NCI-H1417 (cell line): ENCODE results near the gene PRLR.

Experiments
- DNase-seq, 3 experiments: peaks; one replicate each; lab custom pipeline; 2025; lab: John Stamatoyannopoulos, UW

The PRLR gene

DNA sequence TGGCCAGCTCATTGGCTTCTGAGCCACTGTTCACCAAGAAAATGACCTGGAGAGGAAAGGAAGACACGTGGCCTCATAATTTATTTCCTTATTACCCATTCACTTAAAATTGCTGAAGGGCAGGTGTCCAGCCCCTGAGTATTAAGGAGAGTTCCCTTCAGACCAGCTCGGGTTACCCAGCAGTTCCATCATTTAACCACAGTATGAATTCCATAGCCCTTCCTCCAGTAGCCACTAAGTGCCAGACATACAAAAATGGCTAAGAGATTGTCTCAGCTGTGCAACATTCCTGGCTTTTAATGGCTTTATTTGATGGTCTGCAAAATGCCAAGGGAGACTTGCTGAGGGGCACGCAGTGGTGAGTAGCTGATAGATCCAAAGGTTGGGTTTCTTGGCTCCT is 195.0 kb downstream of the PRLR start:
- DNase-seq = no peak

DNA sequence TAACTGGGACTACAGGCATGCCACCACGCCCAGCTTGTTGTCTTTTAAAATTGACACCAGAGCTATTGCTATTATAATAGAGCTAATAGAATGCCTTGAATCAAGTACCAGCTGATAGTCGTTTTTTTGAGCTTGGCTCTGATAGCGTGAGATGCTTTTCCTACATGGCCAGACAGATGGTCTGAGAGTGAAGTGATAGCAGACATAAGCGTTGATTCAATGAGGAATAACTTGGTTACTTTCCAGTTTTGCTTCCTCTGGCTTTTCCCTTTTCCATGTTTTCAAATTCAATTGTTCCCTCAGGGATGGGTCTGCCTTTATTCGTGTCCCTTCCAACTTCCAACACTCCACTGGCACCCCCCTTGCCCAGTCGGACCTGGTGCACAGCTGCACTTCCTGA is 197.9 kb downstream of the PRLR start:
- DNase-seq = no peak

DNA sequence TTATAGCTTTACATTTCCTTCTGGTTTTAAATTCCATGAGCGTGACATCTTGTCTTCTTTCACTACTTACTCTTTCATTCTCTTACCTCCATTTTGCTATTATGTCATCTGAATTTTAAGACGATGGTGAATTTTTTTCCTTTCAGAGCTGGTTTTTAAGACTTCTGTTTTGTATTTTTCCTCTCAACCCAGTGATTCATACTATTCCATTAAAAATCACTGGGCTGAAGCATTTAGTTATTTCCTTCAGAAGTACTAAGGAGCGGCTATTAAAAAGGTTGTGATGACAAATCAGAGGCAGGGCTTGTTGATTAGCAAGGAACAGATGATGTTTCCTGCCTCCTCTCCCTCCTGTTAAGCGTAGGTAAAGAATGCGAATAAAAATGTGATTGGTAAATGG is 199.0 kb downstream of the PRLR start:
- no peak for DNase-seq

DNA sequence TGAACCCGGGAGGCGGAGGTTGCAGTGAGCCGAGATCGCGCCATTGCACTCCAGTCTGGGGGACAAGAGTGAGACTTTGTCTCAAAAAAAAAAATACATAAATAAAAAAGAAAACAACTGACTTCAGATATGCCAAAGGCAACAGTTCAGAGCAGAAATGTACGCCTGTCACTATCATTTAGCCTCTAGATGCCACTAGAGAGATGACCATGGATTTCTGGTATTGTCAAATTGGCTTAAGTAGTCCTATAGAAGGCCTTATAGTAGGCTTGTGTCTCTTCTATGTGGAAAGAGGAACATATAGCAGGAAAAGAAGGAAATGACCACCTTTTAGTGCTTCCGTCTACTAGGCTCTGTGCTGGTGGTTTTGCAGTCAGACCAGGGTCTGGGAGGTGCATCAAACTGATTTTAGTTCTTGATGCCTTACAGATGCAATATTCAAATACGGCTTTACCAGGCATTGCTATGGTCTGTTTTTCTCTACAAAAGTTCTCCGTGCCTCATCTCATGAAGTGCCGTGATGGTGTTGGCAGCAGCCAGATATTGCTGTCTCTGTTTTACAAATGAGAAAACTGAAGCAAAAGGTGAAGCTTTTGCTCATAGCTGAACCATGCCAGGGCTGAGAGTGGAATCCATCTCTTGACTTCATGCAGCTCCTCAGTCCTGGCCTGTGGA is 199.7 kb downstream of the PRLR start:
- no peak for DNase-seq

DNA sequence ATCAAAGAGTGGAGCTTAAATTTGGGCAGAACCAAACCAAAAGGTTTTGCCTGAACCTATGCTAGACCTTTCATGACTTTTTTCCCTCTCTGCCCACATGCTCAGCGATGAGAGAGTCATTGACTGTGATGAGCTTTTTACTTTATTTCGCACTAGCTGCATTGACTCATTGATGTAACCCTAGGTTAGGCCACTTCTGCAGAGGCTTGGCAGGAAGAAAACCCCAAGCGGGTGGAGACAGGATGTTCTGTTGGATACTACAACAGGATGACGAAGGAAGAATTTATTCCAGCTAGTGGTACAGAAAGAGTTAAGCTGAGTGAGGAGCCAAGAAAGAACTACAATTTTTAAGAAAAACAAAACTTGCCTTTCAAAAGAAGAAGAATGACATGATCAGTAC is 201.0 kb downstream of the PRLR start:
- DNase-seq = no peak

DNA sequence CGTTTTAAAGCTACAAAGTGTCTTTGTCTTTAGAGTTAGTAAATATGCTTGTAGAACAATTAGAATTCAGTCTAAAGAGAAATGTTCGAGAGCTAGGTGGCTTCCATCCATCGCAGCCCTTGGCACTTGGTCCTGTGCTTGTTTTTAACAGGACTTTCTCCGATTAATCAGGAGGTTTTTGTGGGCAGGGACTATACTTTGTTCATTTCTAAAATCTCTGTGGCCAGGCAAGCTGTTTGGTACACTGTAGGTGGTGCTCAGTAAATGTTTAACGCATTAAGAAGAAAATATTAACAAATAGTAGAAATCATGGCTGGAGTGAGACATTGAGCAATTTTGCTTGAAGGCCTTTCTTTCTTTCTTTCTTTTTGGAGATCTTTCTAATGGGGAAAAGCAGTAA is 203.3 kb downstream of the PRLR start:
- no peak for DNase-seq

DNA sequence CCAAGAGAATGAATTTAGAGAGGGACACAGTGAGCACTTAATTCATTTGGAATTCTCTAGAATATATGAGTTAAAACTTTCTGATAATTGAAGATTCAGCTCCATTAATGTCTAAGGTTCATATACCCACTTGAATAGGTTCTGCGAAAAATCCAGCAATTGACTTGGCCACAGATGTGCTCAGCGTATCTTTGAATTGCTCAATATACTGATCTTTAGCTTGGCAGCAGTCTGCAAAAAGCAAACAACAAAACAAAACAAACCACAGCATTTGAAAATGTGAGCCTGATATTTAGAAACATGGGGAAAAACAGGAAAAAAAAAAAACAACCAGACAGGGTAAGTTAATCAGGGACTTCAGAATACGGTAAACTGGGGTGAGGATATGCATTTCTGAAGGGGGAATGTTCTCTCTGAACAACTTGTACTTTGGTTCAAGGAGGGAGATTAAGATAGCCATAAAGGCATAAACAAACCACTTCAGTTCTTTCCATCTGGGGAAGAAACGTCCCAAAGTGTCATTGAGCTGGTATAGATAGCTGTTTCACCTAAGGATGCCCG is 203.9 kb downstream of the PRLR start:
- peak in 1 of 3 experiments; percentile 21 for DNase-seq

DNA sequence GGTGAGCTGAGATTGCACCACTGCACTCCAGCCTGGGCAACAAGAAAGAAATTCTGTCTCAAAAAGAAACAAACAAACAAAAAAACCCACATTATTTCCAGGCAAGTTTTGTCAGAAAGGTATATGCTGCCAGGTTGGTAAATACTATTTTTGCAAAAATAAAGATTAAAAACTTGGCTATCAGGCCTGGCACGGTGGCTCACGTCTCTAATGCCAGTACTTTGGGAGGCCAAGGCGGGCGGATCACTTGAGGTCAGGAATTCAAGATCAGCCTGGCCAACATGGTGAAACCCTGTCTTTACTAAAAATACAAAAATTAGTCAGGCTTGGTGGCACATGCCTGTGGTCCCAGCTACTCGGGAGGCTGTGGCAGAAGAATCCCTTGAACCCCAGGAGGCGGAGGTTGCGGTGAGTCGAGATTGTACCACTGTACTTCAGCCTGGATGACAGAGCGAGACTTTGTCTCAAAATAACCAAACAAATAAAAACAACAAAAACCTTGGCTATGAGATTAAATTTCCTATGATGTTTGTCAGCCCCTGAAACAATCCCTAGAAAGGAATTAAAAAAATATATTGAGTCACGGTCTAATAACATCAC is 205.3 kb downstream of the PRLR start:
- no peak for DNase-seq

DNA sequence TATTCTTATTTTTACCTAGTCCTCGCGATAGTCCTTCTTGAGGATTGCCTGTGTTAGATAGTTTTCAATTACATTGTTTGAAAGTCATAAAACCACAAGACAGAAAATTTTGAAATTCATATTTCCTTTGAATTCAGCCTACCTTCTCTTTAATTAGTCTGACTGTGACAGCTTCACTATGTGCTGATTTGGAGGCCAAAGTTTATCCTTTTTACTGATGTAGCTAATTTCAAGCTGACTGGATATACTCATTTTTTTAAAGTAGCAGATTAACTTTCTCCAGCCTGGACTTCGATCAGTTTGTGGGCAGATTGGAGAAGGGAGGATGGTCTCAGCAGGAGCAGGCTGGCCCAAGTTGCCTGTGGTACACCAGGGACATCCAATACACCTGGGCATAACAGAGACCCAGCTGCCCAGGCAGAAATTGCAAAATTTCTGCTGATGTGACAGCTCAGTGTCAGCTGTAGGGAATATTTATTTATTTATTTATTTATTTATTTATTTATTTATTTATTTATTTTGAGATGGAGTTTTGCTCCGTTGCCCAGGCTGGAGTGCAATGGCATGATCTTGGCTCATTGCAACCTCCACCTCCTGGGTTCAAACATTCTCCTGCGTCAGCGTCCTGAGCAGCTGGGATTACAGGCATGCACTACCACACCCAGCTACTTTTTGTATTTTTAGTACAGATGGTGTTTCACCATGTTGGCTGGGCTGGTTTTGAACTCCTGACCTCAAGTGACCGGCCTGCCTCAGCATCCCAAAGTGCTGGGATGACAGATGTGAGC is 206.7 kb downstream of the PRLR start:
- no peak for DNase-seq

DNA sequence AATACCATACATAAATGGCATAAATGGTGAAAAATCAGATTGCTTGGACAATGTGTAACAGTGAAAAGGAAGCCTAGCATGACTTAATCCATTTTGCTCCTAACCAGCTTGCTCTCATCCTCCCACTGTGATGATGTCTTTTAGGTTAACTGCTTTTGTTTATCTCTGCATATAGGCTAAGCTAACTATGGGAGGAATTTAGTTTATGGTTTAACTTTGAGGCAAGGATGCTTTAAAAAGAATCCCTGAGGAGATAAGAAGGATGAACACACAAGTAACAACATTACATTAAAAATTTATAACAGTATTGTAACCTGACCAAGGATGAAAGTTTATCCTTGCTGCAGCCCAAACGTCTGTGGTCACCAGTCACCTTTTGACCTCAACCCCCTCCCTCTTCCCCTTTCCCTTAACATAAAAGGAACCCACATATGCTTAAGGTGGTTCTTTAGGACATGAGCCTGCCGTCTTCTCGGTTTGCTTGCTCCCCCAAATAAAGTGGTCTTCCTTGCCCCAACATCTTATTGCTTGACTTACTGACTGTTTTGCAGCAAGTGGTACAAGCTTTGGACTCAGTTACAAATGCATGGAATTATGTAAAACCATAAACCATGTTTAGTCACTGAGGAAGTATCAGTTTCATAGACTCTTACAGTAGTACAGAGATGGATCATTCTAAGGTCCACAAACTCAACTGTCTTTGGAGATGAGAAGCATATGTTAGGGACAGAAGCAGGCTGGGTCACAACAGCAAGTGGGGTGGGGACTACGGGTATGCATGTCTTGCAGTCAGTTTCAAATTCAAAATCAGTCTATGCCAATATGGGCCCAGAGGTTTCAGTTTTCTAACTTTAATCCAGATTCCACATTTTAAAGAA is 213.9 kb downstream of the PRLR start:
- DNase-seq = no peak

DNA sequence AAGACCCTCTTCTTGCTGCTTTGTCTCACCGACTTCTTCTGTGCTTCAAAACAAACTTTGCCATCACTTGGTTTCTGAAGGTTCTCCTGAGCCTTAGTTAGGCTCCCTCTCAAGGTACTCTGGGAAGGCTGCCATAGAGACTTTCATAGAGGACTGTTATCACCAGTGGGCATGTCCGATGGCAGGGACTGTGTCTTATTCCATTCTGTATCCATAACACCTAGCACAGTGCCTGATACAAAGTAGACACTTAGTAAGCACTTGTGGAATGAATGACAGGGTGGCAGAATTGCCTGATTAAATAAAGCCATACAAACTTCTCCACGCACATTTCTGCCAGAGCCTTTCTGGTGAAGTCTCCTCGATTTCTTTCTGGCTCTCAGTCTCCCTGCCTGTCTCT is 215.2 kb downstream of the PRLR start:
- no peak for DNase-seq

DNA sequence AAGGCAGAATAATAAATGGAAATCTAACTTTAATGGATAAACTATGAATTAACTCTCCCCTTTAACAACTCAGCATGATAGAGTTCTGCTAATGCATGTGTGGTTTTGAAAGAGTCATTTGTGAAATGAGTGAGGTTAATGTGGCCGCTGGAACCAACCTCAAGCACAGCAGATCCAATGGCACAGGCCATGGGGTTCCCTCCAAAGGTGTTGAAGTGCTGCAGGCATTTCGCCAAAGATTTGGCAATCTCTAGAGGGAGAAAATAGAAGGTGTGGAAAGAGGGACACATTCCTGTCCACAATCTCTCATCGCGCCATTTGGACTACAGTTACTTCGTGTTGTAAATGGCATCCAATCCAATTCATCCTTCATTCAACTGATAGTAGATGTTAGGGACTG is 217.5 kb downstream of the PRLR start:
- DNase-seq = no peak

DNA sequence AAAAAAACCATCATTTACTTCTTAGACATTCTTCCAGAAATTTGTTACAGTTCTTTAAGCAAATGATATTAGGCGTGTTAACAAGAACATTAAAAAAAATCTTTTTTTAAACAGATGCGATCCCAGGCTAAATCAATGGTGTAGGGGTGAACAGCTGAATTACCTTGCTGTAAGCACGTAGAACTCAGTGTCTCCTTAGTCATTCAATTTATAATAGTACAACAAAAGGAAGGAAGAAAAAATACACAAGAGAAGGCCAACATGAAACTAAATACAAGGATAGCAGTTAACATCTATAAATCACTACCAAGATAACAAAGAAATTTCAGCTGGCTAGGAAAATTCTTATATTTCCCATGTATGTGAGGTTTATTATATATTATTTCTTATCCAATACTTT is 217.9 kb downstream of the PRLR start:
- DNase-seq = no peak

DNA sequence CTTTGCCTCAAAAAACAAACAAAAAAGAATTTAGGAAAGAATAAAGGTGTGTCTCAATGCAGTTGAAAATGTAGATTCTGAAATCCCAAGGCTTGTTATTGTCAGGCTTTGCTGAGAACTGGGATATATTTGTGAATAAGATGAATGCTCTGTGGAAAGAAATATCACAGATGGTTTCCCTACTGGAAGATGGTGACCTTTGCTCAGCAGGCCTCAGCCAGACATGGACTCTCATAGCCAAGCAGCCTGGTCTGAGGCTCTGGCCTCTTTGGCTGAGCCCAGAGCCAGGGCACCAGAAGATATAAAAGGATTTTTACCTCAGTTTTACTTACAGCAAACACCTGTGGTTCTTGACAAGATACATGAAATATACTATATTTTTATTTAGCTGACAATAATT is 219.6 kb downstream of the PRLR start:
- no peak for DNase-seq

DNA sequence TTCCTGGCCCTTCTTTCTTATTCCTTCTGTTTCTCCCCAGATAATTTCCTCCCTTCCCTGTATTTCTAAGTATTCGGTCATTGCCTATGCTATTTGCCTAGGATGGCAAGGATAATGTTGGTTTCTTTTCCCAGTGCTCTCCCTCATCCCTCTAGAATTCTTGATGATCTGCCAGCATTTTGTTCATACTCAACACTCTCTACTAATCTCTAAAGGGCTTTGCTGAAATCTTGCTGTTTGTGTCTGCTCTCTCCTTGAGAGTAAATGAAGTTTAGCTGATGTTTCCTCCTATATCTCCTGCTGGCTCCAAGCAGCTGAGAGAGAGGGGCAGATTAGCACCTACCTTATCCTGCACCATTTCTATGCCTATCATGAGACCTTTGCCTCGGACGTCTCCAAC is 220.6 kb downstream of the PRLR start:
- no peak for DNase-seq

DNA sequence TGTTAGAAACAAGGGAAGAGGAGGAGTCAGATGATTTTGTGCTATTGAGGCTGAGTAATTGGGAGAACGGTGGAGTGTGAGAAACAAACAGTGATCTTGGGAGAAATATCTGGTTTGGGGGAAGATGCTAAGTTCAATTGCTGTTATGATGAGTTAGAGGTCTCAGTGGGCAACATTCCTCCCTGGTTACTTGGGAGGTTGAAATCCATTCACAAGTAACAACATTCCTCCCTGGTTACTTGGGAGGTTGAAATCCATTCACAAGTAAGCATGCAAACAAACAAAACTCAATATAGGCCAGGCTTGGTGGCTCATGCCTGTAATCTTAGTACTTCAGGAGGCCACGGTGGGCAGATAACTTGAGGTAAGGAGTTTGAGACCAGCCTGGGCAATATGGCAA is 221.3 kb downstream of the PRLR start:
- DNase-seq = no peak

DNA sequence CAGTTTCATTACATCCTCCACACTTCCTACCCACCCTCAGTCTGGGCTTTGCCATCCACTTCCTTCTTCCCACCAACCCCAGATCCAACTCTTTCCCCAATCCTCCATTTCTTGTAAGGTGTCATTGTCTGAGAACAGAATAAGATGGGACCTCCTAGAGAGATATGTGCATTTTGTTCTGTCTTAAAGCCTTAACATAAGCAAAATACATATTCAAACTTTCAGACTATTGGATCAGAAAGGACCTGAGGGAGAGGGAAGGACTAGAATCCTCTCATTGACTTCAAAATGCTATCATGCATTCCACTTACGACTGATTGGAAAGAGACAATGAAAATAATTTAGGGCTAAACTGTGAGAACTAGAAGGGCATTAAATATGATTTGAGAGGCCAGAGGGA is 225.5 kb downstream of the PRLR start:
- DNase-seq = no peak

DNA sequence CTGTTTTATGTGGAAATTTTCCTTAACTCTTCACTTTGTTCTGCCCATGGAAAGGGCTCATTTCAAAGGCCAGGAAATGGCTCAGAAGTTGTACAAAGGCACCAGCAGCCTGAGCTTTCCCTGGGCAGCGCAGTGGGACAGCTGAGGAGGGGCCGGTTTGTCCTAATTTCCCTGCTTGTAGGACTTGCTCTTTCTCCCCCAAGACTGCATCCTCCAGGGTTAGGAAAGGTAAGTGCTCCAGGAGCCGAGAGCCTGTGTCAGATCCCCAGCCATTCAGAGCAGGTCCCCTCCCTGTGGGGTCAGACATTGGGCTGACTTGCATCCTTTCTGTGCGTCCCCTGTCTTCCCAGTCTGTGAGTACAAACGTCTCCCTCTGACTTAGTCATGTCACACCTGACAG is 226.1 kb downstream of the PRLR start:
- DNase-seq = no peak

DNA sequence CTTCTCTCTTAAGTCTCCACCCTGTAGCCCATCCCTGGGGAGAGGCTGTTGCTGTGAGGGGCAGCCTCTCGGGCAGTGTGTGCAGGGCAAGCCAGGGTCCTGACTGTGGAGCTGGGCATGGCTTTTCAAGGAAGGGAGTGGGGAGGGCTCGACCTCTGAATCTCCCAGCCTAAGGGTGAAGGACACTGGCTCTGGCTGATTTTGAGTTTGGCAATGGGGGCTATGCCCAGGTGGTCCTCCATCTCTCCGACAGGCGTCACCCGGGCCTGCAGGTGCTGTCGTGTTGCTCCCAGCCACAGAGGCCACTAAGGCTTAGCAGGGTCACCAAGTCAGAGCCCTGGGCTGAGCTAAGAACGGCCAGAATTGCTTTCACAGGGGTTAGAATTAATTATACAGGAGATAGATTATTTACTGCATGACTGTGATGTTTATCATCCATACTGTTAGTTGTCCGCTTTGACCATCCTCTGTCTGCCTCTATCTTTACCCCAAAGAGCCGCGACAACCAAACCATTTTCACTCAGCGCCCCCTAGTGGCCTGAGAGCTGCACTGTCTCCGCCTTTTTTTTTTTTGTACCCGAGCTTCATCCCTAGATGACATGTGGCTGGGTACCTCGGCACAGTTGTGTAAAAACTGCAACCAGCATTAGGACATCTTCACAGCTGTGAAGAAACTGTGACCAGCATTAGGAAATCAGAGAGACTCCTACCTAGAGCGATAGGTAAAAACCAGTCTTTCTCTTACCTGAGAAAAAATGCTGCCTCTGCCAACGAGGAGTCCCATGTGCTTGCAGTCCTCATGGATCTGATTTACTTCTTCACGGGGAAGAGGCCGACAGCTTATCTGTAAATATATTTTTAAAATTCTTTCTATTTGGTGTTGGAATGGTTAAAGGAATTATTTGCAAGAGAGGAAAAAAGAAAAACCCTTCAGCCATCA is 227.0 kb downstream of the PRLR start:
- peak; percentile 69 to 89 (median 71) for DNase-seq

DNA sequence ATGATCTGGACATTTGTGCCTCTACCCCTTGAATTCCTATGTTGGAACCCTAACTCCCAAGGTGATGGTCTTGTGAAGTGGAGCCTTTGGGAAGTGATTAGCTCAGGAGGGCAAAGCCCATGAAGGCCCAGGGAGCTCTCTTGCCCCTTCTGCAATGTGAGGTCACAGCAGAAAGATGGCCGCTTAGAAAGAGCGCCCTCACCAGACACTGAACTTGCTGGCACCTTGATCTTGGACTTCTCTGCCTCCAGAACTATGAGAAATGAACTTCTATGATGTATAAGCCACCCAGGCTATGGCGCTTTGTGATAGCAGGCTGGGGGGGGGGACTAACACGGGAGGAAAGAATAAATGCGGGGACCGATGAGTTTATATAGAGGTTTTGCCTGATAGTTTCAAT is 227.8 kb downstream of the PRLR start:
- DNase-seq = no peak

DNA sequence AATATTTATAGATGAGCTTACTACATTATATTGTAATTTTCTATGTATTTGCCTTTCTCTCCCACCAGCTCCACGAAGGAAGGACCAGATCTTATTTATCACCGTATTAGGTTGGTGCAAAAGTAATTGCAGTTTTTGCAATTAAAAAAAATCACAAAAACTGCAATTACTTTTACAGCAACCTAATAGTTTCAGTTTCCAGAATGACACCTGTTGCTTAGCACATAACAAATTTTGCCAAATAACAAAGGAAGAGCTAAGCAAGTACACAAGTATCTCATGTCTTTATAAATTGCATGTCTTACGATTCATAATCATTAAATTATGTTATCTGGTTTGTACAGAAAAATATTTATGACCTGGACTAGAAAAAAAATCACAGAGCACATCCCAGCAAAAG is 228.4 kb downstream of the PRLR start:
- DNase-seq = no peak
